Cerebellar nuclear complex (tissue), 1 donor: Measurements from ENCODE around the gene CDC25B.

Experiments
- DNase-seq, 2 experiments: peaks; one replicate each; lab custom pipeline; 2025; lab: John Stamatoyannopoulos, UW

The CDC25B gene

DNA sequence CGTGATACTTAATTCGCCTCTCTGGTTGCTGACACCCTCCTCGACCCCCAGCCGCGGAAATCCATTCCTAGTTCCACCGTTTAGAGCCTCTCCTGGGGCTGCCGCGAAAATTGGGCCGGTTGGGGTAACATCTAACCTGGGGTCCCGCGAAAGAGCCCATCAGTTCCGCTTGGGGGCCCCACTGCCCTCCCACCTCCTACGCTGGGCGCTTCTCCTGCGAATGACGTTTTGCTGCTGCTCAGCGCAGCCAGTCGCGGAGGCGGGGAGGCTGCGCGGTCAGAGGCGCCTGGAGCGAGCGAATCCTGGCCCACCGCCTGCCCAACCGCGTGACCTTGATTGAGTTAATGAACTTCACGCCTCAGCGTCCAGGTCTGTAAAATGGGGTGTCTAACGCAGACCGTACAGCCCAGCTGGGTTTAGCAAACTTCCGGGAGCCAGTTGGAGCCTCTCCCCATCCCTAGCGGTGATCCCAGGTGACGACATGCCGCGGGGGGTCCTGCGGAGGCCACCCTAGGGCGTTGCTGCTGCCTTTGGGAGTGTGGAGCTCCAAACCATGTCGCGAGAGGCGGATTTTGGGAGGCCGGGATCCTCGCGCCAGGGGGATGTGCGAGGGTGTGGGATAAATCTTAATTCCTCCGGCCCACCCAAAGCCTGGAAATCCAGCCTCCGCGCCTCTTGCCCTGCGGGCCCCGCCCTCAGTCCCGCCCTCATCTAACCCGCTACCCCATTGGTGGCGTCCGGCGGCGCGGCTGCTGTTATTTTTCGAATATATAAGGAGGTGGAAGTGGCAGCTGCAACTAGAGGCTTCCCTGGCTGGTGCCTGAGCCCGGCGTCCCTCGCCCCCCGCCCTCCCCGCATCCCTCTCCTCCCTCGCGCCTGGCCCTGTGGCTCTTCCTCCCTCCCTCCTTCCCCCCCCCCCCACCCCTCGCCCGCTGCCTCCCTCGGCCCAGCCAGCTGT lies at the start of gene CDC25B:
CDC25B (plus strand) TSS at position 800 of the 958 bp plus-strand sequence. CDS start 222 bp downstream, outside the sequence.
- peak in 1 of 2 experiments; percentile 58 for DNase-seq

GRCh38 chr20:3747471-3747870 lies 48.6 kb upstream of the CDC25B start:
- DNase-seq: no peak

DNA sequence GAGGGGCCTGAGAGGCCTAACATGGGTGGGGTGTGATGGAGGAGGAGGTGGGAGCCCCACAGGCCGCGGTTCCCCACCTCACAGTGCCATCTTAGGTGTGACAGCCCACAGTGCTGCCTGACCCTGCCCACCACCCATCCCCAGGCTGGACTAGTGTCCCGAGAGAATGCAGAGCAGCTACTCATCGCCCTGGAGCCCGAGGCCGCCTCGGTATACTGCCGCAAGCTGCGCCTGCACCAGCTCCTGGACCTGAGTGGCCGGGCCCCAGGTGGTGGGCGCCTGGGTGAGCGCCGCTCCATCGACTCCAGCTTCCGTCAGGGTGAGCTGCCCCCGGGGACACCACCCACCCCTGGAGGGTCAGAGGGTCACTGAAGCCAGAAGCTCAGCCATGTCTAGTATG lies 48.0 kb upstream of the CDC25B start:
- no peak for DNase-seq

GRCh38 chr20:3749087-3749688 lies 46.9 kb upstream of the CDC25B start:
- DNase-seq: no peak

DNA sequence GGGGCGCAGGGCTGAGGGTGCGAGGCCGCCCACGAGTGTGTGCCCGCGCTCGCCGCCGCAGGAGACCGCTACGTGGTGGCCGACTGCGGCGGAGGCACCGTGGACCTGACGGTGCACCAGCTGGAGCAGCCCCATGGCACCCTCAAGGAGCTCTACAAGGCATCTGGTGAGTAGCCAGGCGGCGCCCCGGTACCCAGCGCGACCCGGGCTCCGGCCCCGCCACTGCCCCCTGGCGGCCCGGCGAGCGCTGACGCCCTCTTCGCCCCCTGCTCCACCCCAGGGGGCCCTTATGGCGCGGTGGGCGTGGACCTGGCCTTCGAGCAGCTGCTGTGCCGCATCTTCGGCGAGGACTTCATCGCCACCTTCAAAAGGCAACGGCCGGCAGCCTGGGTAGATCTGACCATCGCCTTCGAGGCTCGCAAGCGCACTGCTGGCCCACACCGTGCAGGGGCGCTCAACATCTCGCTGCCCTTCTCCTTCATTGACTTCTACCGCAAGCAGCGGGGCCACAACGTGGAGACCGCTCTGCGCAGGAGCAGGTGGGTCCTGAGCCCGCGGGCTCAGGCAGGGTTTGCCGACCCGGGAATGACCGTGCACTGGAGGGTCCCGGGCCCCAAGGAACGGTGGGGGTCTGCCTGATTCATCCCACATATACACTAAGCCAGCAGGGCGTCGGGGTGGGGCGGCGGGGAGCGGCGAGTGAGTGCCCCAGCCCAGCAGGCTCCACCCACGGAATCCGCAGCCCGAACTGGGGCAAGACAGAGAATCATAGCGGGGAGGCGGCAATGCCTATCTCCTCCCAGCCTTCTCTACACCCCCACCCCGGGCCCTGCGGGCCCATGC lies 46.2 kb upstream of the CDC25B start:
- DNase-seq: no peak

DNA sequence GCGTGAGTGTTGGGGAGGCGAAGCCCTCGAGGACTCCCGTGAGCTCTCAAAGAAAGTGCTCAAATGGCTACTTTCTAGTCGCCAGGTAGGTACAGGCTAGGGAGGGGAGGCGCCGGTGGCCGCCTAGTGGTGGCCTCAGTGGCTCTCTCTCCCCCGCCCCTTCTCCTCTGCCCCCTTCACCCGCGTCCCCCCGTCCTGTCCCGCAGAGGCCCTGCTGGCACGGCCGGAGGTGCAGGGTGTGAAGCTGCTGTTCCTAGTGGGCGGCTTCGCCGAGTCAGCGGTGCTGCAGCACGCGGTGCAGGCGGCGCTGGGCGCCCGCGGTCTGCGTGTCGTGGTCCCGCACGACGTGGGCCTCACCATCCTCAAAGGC lies 44.8 kb upstream of the CDC25B start:
- DNase-seq: no peak

DNA sequence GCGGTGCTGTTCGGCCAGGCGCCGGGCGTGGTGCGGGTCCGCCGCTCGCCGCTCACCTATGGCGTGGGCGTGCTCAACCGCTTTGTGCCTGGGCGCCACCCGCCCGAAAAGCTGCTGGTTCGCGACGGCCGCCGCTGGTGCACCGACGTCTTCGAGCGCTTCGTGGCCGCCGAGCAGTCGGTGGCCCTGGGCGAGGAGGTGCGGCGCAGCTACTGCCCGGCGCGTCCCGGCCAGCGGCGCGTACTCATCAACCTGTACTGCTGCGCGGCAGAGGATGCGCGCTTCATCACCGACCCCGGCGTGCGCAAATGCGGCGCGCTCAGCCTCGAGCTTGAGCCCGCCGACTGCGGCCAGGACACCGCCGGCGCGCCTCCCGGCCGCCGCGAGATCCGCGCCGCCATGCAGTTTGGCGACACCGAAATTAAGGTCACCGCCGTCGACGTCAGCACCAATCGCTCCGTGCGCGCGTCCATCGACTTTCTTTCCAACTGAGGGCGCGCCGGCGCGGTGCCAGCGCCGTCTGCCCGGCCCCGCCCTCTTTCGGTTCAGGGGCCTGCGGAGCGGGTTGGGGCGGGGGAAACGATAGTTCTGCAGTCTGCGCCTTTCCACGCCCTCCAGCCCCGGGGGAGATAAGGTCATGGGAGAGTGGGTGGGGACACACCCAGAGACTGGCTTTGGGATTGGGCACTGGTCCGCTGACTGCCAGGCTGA lies 44.3 kb upstream of the CDC25B start:
- DNase-seq: no peak

- no peak for DNase-seq
These were observed 43.7 kb upstream of the CDC25B start for GRCh38 chr20:3752386-3752759.

DNA sequence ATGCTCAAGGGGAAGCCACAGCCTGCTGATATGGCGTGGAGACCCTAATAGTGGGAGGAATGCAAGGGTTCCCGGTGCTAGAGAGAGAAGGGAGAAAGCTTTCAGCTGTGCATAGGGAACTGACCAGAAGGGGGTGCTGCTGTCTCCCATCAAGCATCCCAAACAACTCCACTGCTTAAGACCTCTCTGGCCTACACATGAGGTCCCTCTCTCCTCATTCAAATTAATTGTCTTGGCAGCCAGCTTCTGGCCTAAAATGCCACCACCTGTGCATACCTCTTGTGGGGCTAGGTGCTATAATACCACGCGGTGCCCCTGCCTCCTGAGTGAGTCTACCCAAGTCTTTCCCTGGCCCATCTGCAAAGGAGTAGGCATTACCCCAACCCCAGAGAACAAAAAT lies 43.0 kb upstream of the CDC25B start:
- DNase-seq: no peak

- no peak for DNase-seq
These were observed 42.4 kb upstream of the CDC25B start for GRCh38 chr20:3753501-3754275.

DNA sequence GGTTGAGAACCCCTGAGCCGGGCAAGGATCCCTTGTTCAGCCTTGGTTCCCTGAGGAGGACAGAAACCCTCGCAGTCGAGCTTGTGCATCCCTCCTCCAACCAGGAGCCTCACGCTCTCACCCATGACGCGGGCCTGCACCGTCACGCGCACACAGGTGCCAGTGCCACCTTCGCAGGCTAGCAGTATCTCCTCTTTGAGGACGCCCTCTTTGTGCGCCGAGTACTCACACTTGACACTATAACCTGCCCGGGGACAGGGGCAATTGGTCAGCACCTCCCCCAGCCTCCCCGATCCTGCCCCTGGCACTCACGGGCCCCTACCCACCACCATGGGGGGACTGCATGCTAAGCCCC lies 41.9 kb upstream of the CDC25B start:
- DNase-seq: no peak

- DNase-seq: no peak
These were observed 40.8 kb upstream of the CDC25B start for GRCh38 chr20:3755269-3755668.

DNA sequence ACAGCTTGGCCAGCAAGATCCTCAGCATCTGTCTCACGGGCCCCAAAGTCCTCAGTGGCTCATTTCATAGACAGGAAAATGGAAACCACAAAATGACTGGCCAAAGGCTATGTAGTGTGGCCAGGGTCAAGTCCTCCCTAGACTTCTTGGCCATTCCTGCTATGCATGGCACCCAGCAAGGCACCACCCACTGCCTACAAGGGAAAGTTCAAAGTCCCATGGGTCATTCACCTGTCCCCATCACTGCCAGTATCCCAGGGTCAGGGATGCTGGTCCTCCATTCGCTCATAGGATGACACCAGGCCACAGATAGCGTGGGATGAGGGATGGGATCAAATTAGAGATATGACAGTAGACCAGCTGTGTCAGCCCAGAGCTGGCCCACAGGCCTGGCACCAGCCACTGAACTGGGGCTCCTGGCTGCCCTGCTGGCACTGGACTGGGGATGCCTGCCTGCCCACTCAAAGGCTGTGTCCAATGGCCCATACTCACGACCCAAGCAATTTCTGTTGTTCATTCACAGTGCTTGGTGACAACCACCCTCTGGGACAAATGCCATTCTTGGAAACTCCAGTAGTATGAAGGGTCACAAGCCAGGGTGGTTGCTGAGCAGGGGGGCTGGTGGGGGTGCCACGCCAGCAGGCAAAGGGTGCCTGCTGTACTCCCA lies 40.2 kb upstream of the CDC25B start:
- no peak for DNase-seq

DNA sequence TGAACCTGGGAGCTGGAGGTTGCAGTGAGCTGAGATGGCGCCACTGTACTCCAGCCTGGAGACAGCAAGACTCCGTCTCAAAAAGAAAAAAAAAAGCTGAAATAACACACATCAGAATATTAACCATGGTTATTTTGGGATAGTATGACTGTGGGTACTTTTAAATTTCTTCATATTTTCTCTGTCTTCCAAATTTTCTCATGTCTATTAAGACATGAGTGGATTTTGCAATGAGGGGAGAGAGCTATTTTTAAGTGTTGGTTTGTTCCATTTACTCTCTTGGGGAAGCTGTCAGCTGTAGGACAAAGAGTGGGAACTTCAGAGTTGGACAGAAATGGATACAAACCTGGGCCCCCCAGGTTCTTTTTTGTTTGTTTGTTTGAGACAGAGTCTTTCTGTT lies 38.8 kb upstream of the CDC25B start:
- DNase-seq: no peak

DNA sequence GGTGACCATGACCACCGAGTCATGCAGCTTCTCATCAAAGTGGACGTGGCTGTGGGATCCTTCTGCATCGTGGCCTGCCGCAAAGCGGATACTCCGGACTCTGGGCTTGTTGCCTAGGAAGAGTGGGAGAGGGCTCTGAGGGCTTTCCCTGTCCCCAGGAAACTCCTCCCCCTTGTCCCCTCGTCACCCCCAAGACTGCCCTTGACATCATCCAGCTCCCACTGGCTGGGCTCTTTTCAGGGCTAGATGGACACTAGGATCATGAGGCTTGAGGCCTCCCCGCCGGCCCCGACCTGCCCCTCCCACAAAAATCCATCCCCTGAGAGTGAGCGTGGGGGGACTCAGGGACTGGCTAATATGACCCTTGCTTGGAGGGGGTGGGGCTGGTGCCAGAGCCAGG lies 37.5 kb upstream of the CDC25B start:
- DNase-seq: no peak

GRCh38 chr20:3759316-3759823 lies 36.7 kb upstream of the CDC25B start:
- DNase-seq: no peak

DNA sequence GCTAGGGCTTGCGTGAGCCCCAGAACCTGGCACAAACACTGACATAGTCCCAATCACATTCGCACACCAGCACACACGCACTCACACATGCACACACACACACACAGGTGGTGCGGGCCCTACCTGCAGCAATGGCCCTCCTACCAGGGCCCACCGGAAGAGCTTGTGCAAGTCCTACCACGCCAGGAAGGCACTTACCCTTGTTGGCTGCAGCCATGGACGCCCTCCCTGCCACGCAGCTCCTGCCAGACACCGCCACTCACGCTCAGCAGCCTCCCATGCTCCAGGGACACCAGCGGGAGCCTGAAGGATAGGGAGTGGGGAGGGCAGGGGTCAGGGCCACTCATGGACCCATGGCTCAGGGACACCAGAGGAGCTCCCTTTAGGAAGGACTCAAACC lies 36.2 kb upstream of the CDC25B start:
- no peak for DNase-seq

- DNase-seq: no peak
These were observed 35.3 kb upstream of the CDC25B start for GRCh38 chr20:3760655-3761348.

DNA sequence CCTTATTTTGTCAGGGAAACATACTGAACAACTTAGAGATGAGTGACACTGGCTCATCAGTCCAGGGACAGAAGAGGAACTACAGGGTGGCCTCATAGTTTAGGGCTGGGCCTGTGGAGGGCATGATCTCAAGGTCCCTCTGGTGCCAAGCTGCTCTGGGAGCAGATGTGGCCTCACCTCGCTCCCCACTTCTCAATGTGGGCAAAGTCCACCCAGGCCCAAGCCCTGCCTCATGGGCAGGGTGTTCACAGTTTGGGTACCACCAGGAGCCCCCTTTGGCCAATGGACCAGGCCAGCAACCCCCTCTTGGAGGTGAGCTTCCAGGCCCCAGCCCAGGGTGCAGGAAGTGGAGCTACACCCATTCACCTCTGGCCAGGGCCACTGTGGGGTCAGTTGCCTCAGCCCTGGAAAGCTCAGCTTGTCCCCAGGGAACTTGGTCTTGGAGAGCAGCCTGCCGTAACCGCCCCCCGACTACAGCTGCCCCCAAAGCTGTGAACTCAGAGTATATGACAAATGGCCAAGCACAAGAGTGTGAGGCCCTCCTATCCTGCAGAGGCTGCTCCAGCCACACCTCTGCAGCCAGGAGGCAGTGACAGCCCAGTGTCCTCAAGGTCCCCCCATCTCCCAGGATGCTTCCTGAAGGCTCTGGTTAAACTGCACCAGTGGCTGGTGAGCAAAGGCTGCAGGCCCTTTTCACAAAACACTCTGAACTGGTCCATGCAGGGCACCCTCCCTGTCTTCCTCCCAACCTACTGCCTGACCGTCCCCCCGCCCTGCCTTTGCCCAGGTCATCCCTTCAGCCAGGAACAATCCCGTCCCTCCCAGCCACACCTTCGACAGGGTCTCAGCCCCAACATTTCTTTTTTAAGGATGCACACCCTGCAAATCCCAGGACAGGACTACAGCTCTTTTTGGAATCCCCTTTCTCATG lies 32.2 kb upstream of the CDC25B start:
- DNase-seq: no peak
